Endothelial cell of umbilical vein (primary cell): ENCODE results near the gene TTF2. TPM values are rescaled to one million over a fixed set of nuclear protein-coding genes. Genes with fewer than 3 reads are reported as not detected.

ENCODE experiments used
- BruUV-seq: library from RNA; stranded (reverse); fragments of 400-500 nt; replicated peaks from 2 replicates; lab custom pipeline; 2021; lab: Mats Ljungman, UMichigan
- CTCF ChIA-PET: fragments of 300-600, 350-600 bp; sonication (Branson Sonifier 250); formaldehyde crosslinking; loops from one replicate; lab custom pipeline; 2021; ENCODE audit warnings: antibody characterized with exemption, inconsistent platforms; lab: Charles Lee
- POLR2A ChIA-PET: fragments of 300-600, 350-600 bp; sonication (Branson Sonifier 250); formaldehyde crosslinking; loops from one replicate; lab custom pipeline; 2021; ENCODE audit warnings: antibody characterized with exemption, inconsistent platforms; lab: Charles Lee
- DNase-seq: peaks from one replicate; pipeline ENCODE4 v3.0.0-alpha.2; 2011; ENCODE audit warnings: low read depth, low spot score
- FAIRE-seq: peaks from 2 replicates; lab custom pipeline; 2011; peaks lifted over from hg19 to GRCh38; lab: Jason Lieb, UNC
- H2AFZ ChIP-seq: 2 replicates; pipeline ENCODE4 v1.6.0; 2012; ENCODE audit warnings: low read depth, low read length, control low read depth, inconsistent platforms
- H3K27ac ChIP-seq: 2 replicates; pipeline ENCODE4 v1.5.1; 2011; ENCODE audit warnings: low read depth, mild to moderate bottlenecking, control low read depth, low read length, moderate library complexity; ENCODE audit not compliant: insufficient read depth
- H3K27me3 ChIP-seq, 2 experiments: 2 replicates each; pipeline versions ENCODE4 v1.6.0 to v1.6.1; 2011; ENCODE audit warnings: low read length in 2 of 2, mixed read lengths in 1 of 2; ENCODE audit not compliant: control insufficient read depth in 2 of 2, insufficient read depth in 2 of 2
- H3K36me3 ChIP-seq, 2 experiments: 2 replicates in 1 of 2; 3 replicates in 1 of 2; pipeline ENCODE4 v1.5.1; 2011; ENCODE audit warnings: low read length in 2 of 2, mild to moderate bottlenecking in 1 of 2, moderate library complexity in 1 of 2; ENCODE audit not compliant: control insufficient read depth in 2 of 2, insufficient read depth in 2 of 2; ENCODE audit errors: extremely low read depth in 1 of 2
- H3K4me1 ChIP-seq: 3 replicates; pipeline ENCODE4 v1.5.1; 2011; ENCODE audit warnings: mild to moderate bottlenecking, low read length; ENCODE audit not compliant: control insufficient read depth, insufficient read depth; ENCODE audit errors: extremely low read depth
- H3K4me2 ChIP-seq: 2 replicates; pipeline ENCODE4 v1.6.1; 2011; ENCODE audit warnings: low read length, control low read depth, mixed read lengths; ENCODE audit not compliant: insufficient read depth
- H3K4me3 ChIP-seq, 3 experiments: fragments of 200-600 bp in 1 of 3; sonication (generic), shearing (Covaris generic) in 1 of 3; replicated peaks in 1 of 3; 2 replicates each; pipeline ENCODE4 v1.5.1; 2011 to 2016; ENCODE audit warnings: control low read depth in 3 of 3, low read length in 3 of 3, mild to moderate bottlenecking in 2 of 3, inconsistent platforms in 1 of 3, low read depth in 1 of 3, moderate library complexity in 1 of 3; ENCODE audit not compliant: insufficient read depth in 1 of 3
- H3K79me2 ChIP-seq: 2 replicates; pipeline ENCODE4 v1.6.0; 2012; ENCODE audit warnings: low read length, inconsistent platforms; ENCODE audit not compliant: control insufficient read depth, insufficient read depth
- H3K9ac ChIP-seq: replicated peaks from 2 replicates; pipeline ENCODE3; 2011; ENCODE audit warnings: low read length, control low read depth; ENCODE audit not compliant: insufficient read depth; ENCODE audit errors: extremely low read depth
- H3K9me1 ChIP-seq: replicated peaks from 3 replicates; pipeline ENCODE4 v1.6.0; 2011; ENCODE audit warnings: mild to moderate bottlenecking, low read length; ENCODE audit not compliant: control insufficient read depth, insufficient read depth; ENCODE audit errors: extremely low read depth
- H3K9me3 ChIP-seq: replicated peaks from 2 replicates; pipeline ENCODE4 v1.5.1; 2012; ENCODE audit warnings: low read length, inconsistent platforms; ENCODE audit not compliant: control insufficient read depth, insufficient read depth
- H4K20me1 ChIP-seq: replicated peaks from 2 replicates; pipeline ENCODE3; 2011; ENCODE audit warnings: mild to moderate bottlenecking, low read length; ENCODE audit not compliant: control insufficient read depth, insufficient read depth; ENCODE audit errors: extremely low read depth
- FOS ChIP-seq: IDR thresholded peaks from 2 replicates; pipeline ENCODE4 v1.6.1; 2011; ENCODE audit warnings: mild to moderate bottlenecking, low read length, moderate library complexity, borderline replicate concordance; ENCODE audit not compliant: insufficient read depth
- GATA2 ChIP-seq: IDR thresholded peaks from 2 replicates; pipeline ENCODE4 v1.7.0; 2011; ENCODE audit warnings: low read depth, mild to moderate bottlenecking, moderate library complexity, mixed read lengths, low read length; ENCODE audit not compliant: insufficient read length, insufficient read depth
- JUN ChIP-seq: IDR thresholded peaks from 2 replicates; pipeline ENCODE4 v1.6.1; 2011; ENCODE audit warnings: borderline replicate concordance, low read depth; ENCODE audit not compliant: insufficient read length, insufficient read depth
- MAX ChIP-seq: IDR thresholded peaks from 2 replicates; pipeline ENCODE4 v1.6.1; 2011; ENCODE audit not compliant: insufficient read depth, insufficient read length
- POLR2A ChIP-seq: IDR thresholded peaks from 2 replicates; pipeline ENCODE4 v1.6.1; 2012; ENCODE audit warnings: low read depth, mild to moderate bottlenecking, control low read depth, low read length
- POLR2AphosphoS5 ChIP-seq: IDR thresholded peaks from 2 replicates; pipeline ENCODE4 v1.6.1; 2012; ENCODE audit warnings: low read depth, mild to moderate bottlenecking, control low read depth, low read length, moderate library complexity; ENCODE audit not compliant: insufficient read depth
- dilution Hi-C: fragments of 300-500 bp; cut with MboI; formaldehyde crosslinking; loops from one replicate; pipeline ENCODE4 v1.15.0; 2019; ENCODE audit warnings: low sequenced_read_pairs; ENCODE audit not compliant: extremely low pct_ligation_motif_present
- intact Hi-C: fragments of 100-400 bp; cut with micrococcal nuclease; formaldehyde crosslinking; loops from one replicate; pipeline ENCODE4 v1.10.0; 2022
- polyA plus RNA-seq, 4 experiments: library from polyadenylated mRNA; depleted of rRNA in 3 of 4; stranded (reverse) in 3 of 4; unstranded in 1 of 4; fragments of >200 nt; gene quantifications; 2 replicates each; pipeline versions ENCODE4 v1.2.1 to v1.2.3, GENCODE V29; 2011 to 2012; ENCODE audit warnings: missing spikeins in 1 of 4
- total RNA-seq: library from RNA; stranded (reverse); gene quantifications from 2 replicates; pipeline ENCODE4 v1.2.3, GENCODE V29; 2021

The TTF2 gene
- total and polyA plus RNA-seq, 2 donors (not counting 3 experiments of a cell fraction or from before 2014, with no cell fraction given): 8.8 to 44.4 TPM

DNA sequence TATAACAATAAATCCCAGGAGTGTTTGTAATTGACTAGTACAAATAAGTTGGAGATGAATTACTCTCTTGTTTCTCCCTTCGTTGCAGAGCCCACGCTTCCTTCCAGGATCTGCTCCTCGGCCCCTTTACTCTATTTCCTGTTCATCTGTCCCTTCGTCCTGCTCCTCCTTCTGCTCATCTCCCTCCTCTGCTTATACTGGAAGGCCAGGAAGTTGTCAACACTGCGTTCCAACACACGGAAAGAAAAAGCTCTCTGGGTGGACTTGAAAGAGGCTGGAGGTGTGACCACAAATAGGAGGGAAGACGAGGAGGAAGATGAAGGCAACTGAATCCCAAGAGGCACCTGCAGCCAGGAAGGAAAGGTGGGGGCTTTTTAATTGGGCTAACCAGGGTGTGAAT lies 26.4 kb upstream of the TTF2 start:
- Histone ChIP-seq H3K4me2 (no peak overlapping the region), H3K79me2 (no peaks in the 10 kb centered on the region), H3K27me3 (peaks cover 0 to 2% of the 10 kb centered on the region in 2 experiments), H3K4me1 (peaks cover 10% of the 10 kb centered on the region), H3K4me3 (no peak overlapping the region), H3K36me3 (no peaks in the 10 kb centered on the region), H3K9ac (no peak overlapping the region), H3K9me1 (no peaks in the 10 kb centered on the region), H3K9me3 (no peaks in the 10 kb centered on the region), H3K27ac (no peak overlapping the region), H4K20me1 (no peaks in the 10 kb centered on the region), H2AFZ (no peak overlapping the region)
- BruUV-seq: no TSS peak
- FAIRE-seq: no peak
- ChIA-PET POLR2A (no interaction called here), CTCF (no interaction called here)
- intact Hi-C loops (no loop called here), dilution Hi-C loops (no loop called here)
- TF ChIP-seq POLR2AphosphoS5 (no peak), JUN (no peak)
- DNase-seq: no peak

GRCh38 chr1:117034791-117035290 lies 25.3 kb upstream of the TTF2 start:
- H3K79me2 ChIP-seq: no peaks in the 10 kb centered on the region
- no peaks in the 10 kb centered on the region for H3K9me1 ChIP-seq
- H4K20me1 ChIP-seq: no peaks in the 10 kb centered on the region
- no peak for FAIRE-seq
- peaks cover 2% of the 10 kb centered on the region in 2 experiments for H3K27me3 ChIP-seq
- H3K4me2 ChIP-seq: no peak overlapping the region
- H3K36me3 ChIP-seq: no peaks in the 10 kb centered on the region
- DNase-seq: no peak
- H3K4me3 ChIP-seq: no peak overlapping the region
- no TSS peak for BruUV-seq
- H3K27ac ChIP-seq: no peak overlapping the region
- dilution Hi-C loops: no loop called here
- H3K4me1 ChIP-seq: peaks cover 5% of the 10 kb centered on the region
- H2AFZ ChIP-seq: no peak overlapping the region
- ChIA-PET CTCF (no interaction called here), POLR2A (no interaction called here)
- no peak overlapping the region for H3K9ac ChIP-seq
- intact Hi-C loops: no loop called here
- H3K9me3 ChIP-seq: no peaks in the 10 kb centered on the region
- TF ChIP-seq FOS (no peak), MAX (no peak), POLR2A (no peak), GATA2 (no peak)
